NB4 (cell line): Measurements from ENCODE around the gene MACROD2.

Experiments used
- CTCF ChIP-seq: IDR thresholded peaks from one replicate; pipeline ENCODE4 v1.5.1; 2012; ENCODE audit warnings: low read depth, low read length
- MAX ChIP-seq: IDR thresholded peaks from 2 replicates; pipeline ENCODE4 v1.6.1; 2011; ENCODE audit warnings: low read depth, low read length
- POLR2A ChIP-seq: IDR thresholded peaks from 2 replicates; pipeline ENCODE4 v1.6.1; 2011; ENCODE audit warnings: mild to moderate bottlenecking; ENCODE audit not compliant: insufficient read length; ENCODE audit errors: extremely low read depth

- TF ChIP-seq CTCF: no peak
- TF ChIP-seq POLR2A: no peak
- no peak for TF ChIP-seq MAX
Measured at GRCh38 chr20:14711652-14712051, 716.3 kb downstream of the MACROD2 start.
